ENCODE data around the gene ZYX.
A peak's percentile ranks its signal among the peaks of the same experiment; 100 is the strongest.

The ZYX gene

GRCh38 chr7:143373255-143373794, 7.8 kb upstream of the ZYX start:
- TF ChIP-seq ZFX (IDR thresholded peaks at IDR 0.05): no peak
- TF ChIP-seq CTCF (conservative IDR thresholded peaks at IDR 0.05): no peak
- no peak overlapping the region for H3K27ac ChIP-seq

GRCh38 chr7:143374561-143374960, 6.6 kb upstream of the ZYX start:
- TF ChIP-seq ZFX (IDR thresholded peaks at IDR 0.05) (no peak), CTCF (conservative IDR thresholded peaks at IDR 0.05) (no peak)
- no peak overlapping the region for H3K27ac ChIP-seq

- TF ChIP-seq ZFX (IDR thresholded peaks at IDR 0.05) (no peak), CTCF (conservative IDR thresholded peaks at IDR 0.05) (no peak)
- H3K27ac ChIP-seq: no peak overlapping the region
These were observed 5.7 kb upstream of the ZYX start for GRCh38 chr7:143375298-143376034.

- no peak for TF ChIP-seq CTCF (conservative IDR thresholded peaks at IDR 0.05)
- TF ChIP-seq ZFX (IDR thresholded peaks at IDR 0.05): no peak
- H3K27ac ChIP-seq: no peak overlapping the region
These were observed 4.7 kb upstream of the ZYX start for GRCh38 chr7:143376396-143376795.

- TF ChIP-seq ZFX (IDR thresholded peaks at IDR 0.05) (no peak), CTCF (conservative IDR thresholded peaks at IDR 0.05) (no peak)
- H3K27ac ChIP-seq: peak overlapping the region; percentile 72; the same call in 1 of the 2 replicates
These were observed 1.4 kb upstream of the ZYX start for GRCh38 chr7:143379611-143380259.

- TF ChIP-seq CTCF (conservative IDR thresholded peaks at IDR 0.05) (peak; percentile 99), ZFX (IDR thresholded peaks at IDR 0.05) (no peak)
- H3K27ac ChIP-seq: peak overlapping the region; percentile 72
These were observed 892 bp upstream of the ZYX start for GRCh38 chr7:143380260-143380645.

GRCh38 chr7:143381427-143382125, 431 bp downstream of the ZYX start:
- TF ChIP-seq ZFX (IDR thresholded peaks at IDR 0.05): peak; percentile 51; the same call in 1 of the 2 replicates
- no peak for TF ChIP-seq CTCF (conservative IDR thresholded peaks at IDR 0.05)
- H3K27ac ChIP-seq: peak overlapping the region; percentile 72

Data from C4-2B (cell line).